Measurements from ENCODE around the gene PSMA1.

- TF ChIP-seq EZH2 (IDR thresholded peaks at IDR 0.05; ENCODE audit: insufficient read depth, poor library complexity, severe bottlenecking) = no peak
- no peak for TF ChIP-seq EZH2phosphoT487 (IDR thresholded peaks at IDR 0.05; ENCODE audit: insufficient read depth, low read depth)
Observed at GRCh38 chr11:14552089-14552488, 31.9 kb upstream of the PSMA1 start.
